GM21423 (cell line): ENCODE data around the gene ZNF512B.
"Not testable (repeated sequence)": the region's sequence is repeated elsewhere in the genome, so short reads cannot be mapped to it uniquely, and the experiment has no call there.

Experiments used
- ATAC-seq: cut with Tn5 transposase; IDR thresholded peaks from one replicate; pipeline ENCODE4 v1.9.1; 2021; ENCODE audit warnings: mild to moderate bottlenecking, moderate library complexity; ENCODE audit not compliant: unreplicated experiment

ZNF512B gene

DNA sequence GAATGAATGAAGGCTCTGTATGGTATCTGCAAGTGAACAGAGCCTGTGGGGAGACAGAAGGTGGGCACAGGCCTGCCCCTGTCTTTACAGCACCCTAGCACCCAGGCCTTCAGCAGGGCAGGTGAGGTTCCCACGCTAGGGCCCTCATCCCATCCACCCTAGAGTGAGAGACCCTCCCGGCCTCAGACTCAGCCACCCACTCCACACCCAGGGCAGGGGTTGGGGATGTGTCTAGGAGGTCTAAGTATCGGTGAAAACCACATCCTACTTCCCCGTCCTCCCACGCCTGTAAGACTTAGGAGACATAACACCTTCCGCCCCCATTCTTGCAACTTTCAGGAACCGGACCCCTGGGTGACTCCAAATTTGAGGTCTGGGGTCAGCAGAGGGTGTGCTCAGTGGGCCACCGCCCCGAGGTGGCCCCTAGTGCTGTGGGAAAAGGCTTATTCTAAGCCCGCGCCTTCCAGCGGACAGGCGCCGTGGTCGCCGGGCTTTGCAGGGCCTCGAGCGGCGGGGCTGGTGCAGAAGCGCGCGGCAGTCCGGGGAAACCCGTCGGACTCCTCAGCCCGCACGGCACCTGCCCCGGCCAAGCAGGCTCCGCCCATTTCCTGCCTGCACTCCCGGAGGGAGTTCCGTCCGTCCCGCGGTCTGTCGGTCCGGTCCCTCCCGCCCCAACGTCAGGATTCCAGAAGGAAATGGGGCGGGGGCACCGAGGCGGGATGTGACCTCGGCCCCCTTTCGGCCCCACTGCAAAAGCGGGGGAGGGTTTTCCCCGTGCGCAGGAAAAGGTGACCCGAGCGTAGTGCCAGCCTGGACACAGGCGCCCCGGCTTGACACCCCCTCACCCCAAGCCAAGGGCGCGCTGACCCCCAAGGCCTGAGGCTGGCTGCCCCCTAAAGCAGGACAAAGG lies 8.8 kb upstream of the ZNF512B start:
- ATAC-seq: no peak

DNA sequence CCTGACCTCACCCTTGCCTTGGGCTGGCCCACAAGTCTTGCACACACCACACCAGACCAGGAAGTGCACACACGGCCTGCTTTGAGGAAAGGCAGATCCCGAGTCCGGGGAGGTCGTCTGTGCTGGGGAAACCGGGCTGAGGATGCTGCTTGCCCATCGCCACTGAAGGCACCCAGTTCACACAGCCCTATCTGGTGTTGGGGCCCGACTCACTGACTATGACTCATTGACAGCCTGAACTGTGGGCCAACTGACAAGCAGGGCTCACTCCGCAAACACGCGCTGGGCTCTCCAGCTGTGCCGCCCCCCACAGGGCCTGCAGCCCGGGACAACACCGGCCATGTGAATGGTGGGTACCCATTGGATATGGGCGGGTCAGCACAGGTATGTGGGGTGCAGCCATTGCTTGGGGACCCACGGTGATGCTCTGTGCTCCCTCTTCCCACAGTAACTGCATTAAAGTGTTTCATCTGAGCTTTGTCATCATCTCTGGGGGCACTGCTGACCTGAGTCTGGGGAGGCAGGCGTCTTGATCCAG lies 8.1 kb upstream of the ZNF512B start:
- no peak for ATAC-seq

DNA sequence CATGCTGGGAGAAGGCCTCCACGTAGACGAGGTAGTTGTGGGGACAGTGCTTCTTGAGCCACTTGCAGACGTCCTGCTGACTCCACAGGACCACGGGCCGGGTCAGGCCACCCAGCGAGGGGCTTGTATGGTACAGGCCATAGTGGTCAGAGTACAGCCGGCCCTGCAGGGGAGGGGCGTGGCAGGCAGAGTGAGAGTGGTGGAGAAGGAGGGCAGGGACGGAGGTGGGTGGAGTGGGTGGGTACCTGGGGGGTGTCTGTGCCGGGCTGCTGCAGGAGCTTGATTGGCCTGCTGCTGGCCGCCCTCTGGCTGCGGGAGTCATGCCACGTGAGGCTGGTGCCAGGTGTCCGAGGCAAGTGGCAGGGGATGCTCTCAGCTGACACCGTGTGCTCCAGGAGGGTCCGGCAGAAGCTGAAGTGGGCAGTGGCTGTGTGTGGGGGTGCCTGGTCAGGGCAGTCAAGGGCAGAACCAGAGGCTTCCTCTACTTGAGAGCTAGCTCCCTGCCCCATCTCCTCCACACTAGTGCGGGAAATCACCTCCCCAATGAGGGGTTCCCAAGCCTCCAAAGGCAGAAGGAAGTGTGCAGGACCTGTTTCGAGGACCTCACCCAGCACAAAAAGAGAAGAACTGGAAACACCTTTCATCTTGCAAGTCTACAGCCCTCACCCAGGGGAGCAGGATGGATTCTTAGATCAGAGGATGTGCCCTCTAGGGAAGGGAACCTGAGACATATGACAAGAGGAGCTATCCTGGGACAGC lies 7.4 kb upstream of the ZNF512B start:
- ATAC-seq: no peak

DNA sequence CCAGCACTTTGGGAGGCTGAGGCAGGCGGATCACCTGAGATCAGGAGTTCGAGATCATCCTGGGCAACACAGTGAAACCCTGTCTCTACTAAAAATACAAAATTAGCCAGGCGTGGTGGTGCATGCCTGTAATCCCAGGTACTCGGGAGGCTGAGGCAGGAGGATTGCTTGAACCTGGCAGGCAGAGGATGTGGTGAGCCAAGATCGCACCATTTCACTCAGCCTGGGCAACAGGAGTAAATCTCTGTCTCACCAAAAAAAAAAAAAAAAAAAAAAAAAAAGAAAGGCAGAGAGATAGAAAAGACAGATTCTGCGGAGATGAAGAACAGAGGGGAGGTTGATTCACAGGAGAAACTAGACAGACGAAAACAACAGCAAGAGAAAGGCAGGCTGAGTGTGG lies 6.8 kb upstream of the ZNF512B start:
- ATAC-seq: not testable (repeated sequence)

DNA sequence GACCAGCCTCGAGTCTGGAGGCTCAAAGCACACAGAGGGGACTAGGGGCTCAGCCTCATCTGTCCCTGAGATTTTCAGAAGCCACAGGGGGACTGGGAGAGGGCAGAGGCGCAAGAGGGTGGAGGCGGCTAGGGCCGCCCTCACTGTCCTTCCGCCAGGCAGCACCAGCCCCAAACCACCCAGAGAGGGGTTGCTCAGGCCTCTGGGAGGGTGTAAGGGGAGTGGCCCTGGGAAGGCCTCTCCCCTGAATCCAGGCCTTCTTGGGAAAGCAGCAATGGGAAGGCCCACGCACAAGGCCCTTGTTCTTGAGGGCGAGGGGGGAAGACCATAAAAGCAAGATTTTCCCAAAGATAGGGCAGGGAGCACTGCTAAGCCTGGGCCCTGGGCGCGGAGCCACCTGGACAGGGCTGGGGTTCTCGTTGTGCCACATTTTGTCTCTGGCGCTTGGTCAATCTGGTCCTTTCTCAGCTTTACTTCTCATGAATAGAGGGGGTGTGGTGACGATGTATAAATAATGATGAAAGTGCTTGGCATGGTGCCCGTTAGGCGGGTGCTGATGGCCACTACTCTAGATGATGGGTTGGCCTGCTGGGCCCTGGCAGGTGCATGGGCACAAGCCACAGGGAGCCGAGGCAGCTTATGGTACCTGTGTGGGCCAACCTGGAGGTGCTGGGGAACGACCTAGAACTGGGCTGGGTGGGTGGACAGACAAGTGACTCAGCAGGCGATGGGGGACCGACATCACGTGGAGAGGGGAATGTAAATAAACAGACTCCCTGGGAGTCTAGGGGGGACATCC lies 4.9 kb upstream of the ZNF512B start:
- ATAC-seq: no peak

DNA sequence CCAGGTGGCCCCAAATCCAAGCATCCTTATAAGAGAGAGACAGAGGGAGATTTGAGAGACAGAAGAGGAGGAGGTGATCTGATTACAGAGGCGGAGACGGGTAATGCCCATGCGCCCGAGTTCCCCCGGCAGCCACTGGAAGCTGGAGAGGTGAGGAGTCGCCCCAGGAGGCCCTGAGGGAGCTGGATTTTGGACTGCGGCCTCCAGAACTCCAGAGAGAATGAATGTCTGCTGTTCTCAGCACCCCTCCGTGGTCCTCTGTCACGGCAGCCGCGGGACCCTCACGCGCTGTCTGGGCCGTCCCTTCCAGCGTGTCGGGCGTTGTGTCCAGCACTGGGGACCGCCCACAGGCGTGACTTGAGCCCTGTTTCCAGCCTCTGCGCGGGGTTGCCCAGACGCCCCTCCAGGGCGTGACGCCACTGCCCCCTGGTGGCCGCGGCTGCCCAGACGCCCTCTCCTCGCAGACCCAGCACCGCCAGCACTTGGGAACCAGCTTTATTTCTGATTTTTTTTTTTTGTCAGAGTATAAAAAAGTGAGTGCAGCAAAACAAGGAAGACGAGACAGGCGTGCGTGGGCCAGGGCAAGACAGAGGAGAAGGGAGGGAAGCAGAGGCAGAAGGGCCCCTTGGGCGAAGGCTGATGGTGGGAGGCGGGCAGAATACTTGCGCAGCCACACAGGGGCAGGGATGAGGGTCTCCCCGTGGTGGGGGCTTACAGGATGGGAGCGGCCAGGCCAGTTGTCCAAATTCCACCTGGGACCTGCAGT lies 4.1 kb upstream of the ZNF512B start:
- peak; percentile 35 for ATAC-seq

DNA sequence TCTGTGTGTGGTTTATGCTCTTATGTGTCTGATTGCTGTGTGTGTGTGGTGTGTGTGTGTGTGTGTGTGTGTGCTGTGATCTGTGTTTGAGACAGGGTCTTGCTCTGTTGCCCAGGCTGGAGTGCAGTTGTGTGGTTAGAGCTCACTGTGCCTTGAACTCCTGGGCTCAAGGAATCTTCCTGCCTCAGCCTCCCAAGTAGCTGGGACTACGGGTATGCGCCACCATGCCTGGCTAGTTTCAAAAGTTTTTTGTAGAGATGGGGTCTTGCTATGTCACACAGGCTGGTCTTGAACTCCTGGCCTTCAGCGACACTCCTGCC lies 3.4 kb upstream of the ZNF512B start:
- no peak for ATAC-seq

DNA sequence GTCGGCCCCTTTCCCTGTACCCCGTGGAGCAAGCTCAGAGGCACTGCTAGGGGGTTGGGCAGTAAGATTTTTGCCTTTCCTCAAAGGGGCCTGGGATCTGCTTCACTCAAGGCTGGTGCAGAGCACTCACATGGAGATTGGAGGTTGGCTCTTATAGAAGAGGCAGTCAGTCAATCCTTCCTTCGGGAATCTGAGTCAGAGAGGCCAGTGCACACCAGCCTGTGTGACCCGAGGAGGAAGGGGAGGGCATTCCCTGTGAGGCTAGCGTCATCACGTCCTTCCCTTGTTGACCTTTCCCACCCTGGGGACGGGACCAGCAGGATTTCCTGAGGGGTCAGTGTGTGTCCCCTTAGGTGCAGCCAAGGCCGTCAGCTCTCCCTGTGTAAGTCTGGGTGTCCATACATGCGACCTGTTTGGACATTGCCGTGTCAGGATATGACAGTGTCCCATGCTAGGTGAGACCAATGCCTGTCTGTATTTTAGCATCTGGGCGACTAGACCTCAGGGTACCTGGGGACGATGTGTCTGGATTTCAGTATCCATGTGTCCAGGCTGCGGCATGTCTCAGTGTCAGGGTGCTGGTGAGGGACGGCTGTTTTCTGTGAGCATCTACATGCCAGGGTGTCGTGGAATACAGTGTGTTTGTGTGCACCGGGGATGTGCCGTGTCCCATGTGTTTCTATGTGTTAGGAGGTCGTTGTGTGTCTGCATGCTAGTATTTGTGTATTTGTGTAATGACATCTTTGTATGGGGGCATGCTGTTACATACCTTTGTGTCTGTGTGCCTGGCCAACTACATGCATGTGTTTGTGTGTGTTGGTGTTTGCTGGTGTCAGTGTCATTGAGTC lies 2.8 kb upstream of the ZNF512B start:
- no peak for ATAC-seq

DNA sequence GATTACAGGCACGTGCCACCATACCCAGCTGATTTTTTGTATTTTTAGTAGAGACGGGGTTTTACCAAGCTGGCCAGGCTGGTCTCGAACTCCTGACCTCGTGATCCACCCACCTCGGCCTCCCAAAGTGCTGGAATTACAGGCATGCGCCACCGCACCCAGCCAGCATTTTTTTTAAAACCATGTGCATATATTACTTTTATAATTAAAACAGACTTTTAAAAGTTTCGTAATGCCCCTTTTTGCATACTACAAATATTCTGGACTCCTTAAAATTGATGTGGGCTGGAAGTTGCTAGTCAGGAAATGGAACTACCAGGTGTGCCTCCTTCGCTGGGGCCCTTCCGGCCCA lies 2.2 kb upstream of the ZNF512B start:
- ATAC-seq: not testable (repeated sequence)

DNA sequence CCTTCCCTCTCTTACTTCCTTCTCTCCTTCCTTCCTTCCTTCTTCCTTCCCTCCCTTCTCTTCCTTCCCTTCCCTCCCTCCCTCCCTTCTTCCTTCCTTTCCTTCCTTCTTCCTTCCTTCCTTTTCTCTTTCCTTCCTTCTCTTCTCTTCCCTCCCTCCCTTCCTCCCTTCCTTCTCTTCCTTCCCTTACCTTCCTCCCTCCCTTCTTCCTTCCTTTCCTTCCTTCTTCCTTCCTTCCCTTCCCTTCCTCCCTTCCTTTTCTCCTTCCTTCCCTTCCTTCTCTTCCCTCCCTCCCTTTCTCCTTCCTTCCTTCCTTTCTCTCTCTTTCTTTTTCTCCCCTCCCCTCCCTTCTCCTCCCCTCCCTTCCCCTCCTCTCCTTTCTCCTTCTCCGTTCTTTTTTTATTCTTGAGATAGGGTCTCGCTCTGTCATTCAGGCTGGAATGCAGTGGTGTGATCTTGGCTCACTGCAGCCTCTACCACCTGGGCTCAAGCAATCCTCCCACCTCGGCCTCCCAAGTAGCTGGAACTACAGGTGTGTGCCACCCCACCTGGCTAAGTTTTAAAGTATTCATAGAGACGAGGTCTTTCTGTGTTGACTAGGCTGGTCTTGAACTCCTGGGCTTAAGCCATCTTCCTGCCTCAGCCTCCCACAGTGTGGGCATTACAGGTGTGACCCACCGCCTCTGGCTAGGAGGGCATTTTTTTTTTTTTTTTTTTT lies 1.1 kb upstream of the ZNF512B start:
- no peak for ATAC-seq

DNA sequence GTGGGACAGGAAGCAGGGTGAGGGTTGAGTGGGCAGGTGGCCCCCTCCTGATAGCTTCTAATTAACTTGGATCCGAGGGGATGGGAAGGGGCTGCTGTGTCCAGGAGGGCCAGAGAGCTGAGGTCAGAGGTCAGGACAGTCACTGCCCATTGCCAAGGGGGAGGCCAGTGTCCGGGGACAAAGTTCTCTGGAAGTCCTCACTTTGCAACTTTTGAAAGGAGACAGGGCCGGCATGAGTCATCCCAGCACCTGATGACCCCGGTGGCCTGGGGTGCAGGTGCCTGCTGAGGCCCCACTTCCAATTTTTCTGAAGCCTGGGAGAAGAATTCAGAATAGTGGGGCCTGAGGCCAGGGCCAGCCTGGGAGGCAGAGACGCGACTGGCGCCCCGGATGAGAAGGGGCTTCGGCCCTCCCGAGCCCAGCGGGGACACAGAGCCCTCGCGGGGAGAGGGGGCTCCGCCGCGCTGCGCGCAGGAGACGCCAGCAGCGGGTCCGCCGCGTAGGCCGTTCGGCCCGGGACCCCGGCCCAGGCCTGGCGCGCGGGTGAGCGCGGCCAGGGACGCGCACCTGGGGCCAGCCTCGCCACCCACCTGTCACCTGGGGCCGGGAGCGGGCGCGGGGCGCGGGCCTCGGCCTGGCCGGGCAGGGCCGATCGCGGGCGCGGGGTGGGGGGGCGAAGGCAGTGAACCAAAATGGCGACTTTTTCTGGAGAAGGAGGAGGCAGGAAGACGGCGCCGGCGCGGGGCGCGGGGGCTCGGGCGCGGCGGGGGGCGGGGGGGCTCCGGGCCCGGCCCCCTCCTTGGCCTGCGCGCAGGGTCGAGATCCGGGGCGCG lies 586 bp downstream of the ZNF512B start:
- ATAC-seq: no peak

DNA sequence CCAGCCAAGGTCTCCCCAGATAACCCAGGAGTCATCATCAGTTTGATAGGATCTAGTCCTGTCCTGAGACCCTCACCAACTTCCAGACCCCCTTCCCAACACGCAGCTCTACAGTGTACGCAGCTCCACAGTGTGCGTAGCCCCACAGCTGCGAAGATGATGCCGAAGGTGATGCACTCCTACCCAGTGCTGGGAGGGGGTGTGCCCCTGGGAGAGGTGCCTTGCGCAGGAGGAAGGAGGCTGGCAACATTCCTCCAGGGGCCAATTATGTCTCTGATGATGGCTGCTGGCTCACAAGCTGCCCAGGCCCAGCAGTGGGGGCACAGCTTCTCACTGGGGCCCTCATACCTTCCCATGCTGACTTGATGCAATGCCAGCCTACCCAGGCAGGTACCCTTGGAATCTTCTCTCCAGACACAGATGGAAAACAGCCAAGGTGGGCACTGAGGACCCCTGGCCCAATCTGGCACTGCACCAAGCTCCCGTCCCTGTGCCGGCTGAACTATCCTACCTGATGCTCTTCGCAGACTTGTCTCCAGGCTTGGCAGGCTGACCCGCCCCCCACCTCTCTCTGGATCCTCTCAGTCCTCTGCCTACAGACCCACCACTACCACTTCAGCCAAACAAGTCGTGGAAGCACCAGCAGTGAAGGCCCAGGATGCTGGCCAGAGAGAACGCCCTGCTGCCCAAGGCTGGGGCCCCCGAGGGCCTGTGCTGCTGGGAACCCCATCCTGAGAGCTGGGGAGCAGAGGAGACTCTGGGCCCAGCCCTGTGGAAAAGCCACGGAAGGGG lies 1.4 kb downstream of the ZNF512B start:
- no peak for ATAC-seq

DNA sequence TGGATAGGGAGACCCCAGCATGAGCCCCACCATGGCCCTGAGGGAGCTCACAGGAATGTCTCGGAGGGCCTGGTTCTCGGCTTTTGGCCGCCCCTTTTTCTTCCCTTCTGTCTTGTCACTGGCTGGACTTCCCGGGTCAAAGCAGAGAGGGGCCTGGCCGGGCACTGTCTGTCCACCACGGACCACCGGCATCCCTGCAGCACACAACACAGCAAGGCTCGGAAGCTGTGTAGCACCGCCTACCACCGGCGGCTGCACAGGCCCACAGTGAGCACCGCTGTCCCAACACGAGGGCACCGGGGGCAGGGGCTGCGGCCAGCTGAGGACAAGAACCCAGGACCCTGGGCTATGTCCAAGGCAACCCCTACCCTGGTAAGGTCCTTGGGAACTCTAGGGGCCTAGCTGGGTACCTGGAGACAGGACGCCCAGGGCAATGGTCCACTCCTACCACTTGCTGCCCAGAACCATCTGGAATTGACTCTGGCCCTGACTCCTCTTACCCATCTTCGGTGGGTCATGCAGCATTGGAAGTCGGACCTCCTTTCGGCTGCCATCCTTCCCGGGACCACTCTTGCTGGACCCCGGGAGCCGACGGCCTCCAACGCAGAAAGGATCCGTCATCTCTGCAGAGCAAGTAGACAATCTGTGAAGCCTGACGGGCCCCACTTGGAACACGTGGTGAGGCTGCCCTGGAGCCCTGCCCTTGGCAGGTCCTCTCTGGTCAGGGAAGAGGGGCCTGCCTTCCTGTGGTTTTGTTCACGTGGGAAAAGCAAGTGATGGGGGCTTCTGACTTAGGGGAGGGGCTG lies 2.2 kb downstream of the ZNF512B start:
- ATAC-seq: no peak

DNA sequence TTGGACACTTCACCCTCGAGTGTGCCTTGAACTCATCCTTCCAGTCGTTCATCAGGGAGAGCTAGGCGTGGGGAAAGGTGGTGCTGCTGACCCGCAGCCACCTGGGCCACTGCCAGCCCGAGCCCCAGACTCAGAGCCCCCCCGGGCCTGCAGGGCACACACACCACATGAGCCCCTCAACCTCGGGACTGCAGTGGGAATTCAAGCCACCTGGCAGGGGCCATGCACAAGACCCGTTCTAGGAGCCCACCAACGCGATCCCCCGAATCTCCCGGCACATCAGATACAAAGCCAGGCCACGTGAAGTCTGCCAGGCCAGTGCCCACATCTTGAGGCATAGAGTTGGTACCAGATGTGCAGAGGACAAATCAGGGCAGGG lies 2.8 kb downstream of the ZNF512B start:
- no peak for ATAC-seq

DNA sequence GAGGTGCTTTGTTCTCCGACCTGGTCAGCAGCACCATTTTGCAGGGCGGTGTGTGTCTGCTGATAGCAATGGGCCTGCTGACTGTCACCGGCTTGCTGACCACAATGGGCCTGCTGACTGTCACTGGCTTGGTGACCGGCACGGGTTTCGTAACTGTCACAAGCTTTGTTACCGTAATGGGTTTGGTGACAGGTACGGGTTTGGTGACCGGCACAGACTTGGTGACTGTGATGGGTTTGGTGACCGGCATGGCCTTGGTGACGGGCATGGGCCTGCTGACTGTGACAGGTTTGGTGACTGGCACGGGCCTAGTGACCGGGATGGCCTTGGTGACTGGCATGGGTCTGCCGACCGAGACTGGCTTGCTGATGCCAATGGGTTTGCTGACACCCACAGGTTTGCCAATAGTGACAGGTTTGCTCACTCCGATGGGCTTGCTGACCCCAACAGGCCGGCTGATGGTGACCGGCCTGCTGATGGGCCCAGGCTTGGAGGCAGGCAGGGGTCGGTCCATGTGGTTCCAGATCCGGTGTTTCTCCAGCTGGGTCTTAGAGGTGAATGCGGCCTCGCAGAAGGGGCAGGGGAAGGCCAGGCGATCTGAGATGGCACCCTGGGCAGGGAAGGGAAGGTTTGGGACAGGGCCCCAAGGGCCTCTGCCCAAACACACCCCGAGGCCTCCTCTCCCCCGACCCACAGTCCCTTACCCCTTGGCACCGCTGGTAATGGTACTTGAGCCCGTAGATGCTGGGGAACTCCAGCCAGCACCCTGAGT lies 3.4 kb downstream of the ZNF512B start:
- no peak for ATAC-seq

DNA sequence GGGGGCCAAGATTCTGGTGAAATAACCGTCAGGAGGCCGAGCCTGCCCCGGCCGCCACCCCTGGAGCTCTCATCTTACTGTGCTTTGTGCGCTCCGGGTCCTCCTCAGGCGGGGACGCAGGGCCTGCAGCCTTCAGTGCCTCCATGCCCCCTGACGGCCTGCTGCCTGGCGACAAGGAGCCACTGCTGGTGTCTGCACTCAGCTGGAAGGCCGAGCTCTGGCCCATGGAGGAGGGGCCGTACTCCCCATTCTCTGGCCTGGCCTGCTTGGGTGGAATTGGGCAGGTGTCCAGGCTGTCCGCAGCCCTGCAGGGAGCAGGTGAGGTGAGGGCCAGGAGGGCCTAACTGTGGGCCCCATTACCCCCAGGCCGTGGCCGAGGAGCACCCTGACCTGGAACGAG lies 5.3 kb downstream of the ZNF512B start:
- ATAC-seq: no peak
